SKM-1 treated with dmso at 0.1 percent for 144 hours (cell line): ENCODE results near the gene CAV1.
"Not testable (repeated sequence)": the region's sequence is repeated elsewhere in the genome, so short reads cannot be mapped to it uniquely, and the experiment has no call there.

Experiments used
- DNase-seq: peaks from one replicate; lab custom pipeline; 2025; ENCODE audit not compliant: unreplicated experiment; lab: John Stamatoyannopoulos, UW

CAV1 gene

DNA sequence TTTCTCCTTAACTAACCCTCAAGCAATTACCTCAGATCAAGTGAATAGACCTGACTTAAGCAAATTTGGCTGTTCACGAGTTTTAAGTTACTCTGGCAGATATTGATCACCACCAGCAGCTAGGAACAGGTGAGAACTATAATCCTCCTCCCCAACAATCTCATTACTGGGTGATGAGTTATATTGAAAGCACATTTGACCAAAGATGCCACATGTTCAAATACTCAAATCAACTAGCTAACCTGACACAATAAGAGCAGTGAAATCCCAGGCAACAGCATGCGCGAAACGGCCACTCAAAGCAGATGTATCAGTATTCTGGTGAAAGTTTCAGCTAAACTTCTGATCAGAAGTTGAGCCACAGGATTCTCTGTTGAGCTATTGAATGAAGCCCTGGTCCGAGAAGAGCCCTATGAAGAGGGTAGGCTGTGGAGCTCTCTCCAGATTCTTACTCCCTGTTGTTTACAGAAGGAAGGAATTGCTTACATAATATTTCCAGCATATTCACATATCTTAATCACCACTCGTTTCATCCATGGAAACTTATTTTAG, 52.6 kb downstream of the CAV1 start:
- DNase-seq = no peak

DNA sequence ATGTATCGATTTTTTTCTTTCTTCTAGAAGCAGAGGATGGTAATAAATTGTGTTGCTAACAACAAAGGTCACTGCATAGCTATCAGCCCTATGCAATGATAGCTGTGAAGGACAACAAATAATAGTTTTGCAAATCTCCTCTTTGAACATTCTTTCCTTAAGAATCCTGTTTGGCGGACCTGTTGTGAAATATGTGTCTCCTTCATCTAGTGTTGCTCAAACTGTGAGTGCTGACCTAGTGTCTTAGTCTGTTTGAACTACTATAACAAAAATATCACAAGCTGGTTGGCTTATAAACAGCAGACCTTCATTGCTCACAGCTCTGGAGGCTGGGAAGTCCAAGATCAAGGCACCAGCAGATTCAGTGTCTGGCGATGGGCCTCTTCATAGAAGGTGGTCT, 53.7 kb downstream of the CAV1 start:
- DNase-seq = no peak

DNA sequence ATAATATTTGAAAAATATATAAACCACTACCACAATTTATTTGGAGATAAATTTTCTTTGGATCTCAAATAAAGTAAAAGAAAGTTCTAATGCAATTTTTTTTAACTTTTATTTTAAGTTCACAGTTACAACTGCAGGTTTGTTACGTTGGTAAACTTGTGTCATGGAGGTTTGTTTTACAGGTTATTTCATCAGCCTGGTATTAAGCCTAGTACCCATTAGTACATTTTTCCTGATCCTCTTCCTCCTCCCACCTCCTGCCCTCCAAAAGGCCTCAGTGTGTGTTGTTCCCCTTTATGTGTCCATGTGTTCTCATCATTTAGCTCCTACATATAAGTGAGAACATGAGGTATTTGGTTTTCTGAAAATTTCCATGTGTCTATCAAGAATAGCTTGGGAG, 54.5 kb downstream of the CAV1 start:
- DNase-seq = no peak

DNA sequence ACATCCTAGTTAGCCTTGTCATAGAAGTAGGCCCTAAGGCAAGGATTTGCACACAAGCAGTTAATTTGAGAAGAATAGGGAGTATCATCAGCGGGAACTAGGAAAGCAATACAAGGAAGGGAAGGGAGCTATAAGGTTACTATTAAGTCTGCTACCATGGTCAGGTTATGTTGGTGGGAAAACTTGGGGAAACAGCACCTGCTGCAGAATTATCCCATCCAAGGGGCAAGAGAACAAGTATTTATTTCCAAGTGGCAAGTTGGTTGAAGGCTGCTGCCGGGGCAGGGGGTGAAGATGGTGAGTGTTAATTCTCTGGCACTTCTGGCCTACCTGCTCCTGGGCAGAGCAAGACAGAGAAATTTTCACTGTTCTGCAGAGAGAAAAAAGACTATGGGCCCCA, 55.0 kb downstream of the CAV1 start:
- DNase-seq = no peak

DNA sequence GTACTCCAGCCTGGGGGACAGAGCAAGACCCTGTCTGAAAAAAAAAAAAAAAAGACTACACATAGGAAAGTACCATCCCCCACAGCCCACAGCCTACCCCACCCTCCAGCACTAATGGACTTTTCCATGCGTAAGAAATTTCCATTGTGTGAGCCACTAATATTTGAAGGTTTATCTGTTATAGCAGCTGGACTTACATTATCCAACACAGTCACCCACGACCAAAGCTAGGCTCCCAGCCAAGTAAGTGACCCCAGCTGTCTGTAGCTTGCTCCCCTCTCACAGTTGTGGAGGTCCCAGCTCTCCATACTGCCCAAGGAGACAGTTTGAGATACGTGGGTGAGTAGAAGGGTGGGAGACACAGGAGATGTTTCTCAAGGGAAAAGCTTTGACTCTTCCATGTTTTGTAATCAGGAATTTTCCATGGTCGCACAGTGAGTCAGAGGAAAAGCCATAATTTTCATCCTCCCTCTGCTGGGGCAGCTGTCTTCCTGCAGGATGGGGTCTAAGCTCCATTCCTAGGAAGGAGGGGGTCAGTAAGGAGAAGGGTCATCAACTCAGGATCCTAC, 57.4 kb downstream of the CAV1 start:
- no peak for DNase-seq

DNA sequence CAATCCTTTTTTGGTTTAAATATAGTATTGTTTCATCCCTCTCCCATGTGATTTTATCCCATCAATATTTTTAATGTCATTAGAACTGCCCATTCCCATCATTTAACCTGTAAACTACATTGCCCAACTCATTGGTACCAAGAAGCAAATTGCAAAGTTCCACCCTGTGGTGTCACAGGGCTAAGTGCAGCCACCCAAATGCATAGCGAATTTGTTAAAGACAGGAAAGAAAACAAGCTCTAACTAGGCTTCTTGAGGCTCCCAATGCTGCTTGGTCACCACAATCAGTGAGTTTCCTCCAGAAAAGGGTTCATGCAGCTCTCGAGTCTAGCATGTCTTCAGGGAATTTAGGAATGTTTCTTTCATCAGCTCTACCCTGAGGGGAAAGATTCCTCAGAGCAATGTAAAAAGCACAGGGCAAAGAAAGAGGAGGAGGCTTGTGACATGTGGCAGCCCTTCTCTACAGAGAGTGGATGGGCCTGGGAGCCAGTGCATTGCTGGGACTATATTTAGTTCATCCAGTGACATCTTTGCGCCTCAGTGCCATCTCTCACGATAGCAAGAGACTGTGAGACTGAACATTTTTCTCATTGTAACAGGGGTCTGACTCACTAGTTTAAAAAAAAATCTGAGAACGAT, 58.1 kb downstream of the CAV1 start:
- no peak for DNase-seq

DNA sequence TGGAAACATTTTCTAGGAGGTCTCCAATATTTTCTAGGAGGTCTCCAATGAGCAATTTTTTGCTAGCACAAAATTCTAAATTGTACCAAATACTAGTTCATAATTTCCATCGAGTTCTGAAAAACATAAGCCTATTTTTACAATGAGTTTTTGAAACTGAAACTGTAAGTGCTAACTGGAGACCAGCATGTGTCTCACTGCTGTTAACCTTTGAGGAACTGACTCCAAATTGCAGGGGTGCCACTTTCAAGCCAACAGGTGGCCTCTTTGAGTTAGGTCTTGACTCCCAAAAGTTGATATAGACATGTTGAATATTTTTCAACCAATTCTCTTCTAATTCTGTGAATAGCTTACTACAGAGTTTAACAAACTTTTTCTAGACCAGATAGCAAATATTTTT, 58.8 kb downstream of the CAV1 start:
- DNase-seq = no peak

DNA sequence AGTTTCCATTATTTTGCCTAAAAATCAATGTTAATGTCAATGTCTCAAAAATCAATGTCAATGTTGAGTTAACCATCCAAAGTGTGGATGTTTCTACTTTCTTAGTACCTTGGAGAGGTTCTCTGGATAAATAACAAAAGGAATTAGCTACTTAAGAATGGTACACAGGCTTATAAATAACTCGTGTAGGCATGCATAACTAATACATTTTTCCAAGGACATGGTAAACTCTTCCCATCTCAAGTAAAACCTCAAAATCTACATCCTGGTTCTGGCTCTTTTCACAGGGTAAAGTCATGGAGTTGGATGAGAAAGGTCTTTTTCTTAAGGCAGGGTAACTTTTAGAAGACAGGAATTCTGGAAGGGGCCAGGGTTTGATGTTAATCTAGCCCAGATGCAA, 59.9 kb downstream of the CAV1 start:
- DNase-seq = no peak

DNA sequence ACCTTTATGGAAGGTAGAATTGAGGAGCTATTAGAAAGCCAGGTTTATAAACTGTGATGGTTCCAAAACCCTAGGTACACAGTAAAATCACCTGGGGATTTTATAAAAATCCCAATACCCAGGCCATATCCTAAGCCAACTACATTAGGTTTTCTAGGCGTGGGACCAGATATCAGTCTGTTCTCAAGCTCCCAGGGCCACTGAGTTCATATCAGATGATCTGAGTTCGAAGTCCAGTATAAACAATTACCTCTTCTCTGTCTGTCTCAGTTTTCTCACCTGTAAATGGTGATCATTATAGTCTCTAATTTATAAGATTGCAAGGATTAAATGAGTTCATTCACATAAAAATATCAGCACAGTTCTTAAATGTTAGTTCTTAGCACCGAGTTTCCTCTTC, 60.6 kb downstream of the CAV1 start:
- no peak for DNase-seq

DNA sequence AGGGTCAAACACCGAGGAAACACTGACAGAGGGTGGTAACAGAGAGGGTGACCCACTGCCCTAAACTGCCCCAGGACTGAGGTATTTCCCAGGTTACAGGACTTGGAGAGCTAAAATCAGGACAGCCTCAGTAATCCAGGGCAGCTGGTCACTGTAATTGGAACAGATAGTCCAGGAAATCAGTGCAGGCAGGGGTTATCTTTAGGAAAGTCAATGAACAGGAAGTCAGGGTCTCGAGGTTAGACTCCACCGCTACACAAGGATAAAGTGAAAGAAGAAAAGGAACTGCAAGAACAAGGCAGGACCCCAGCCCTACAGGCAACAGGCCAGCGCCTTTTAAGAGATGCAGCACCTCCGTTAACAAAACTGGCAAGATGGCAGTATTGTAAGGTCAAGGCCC, 61.1 kb downstream of the CAV1 start:
- no peak for DNase-seq

DNA sequence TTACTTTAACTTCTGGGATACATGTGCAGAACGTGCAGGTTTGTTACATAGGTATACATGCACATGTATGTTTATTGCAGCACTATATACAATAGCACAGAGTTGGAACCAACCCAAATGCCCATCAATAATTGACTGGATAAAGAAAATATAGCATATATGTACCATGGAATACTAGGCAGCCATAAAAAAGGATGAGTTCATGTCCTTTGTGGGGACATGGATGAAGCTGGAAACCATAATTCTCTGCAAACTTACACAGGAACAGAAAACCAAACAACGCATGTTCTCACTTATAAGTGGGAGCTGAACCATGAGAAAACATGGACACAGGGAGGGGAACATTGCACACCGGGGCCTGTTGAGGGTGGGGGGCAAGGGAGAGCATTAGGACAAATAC, 62.4 kb downstream of the CAV1 start:
- not testable (repeated sequence) for DNase-seq

DNA sequence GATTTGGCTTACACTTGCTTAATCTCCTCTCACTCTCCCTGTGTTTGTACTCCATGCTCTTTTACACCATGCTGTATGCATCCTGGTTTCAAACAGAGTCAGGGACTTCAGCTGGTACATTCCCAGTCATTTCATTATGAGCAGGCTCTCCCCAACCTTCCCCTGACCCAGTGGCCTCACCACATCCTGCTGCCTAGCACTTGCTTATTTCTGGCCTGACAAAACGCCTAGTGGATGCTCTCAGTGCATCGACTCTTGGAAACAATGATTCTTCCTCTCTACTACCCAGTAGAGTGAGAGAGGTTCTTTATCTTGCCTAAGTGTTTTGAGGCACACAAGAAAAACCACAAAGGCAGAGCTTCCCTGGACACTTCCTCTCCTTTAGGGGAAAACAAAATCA, 63.4 kb downstream of the CAV1 start:
- DNase-seq = peak; percentile 81

DNA sequence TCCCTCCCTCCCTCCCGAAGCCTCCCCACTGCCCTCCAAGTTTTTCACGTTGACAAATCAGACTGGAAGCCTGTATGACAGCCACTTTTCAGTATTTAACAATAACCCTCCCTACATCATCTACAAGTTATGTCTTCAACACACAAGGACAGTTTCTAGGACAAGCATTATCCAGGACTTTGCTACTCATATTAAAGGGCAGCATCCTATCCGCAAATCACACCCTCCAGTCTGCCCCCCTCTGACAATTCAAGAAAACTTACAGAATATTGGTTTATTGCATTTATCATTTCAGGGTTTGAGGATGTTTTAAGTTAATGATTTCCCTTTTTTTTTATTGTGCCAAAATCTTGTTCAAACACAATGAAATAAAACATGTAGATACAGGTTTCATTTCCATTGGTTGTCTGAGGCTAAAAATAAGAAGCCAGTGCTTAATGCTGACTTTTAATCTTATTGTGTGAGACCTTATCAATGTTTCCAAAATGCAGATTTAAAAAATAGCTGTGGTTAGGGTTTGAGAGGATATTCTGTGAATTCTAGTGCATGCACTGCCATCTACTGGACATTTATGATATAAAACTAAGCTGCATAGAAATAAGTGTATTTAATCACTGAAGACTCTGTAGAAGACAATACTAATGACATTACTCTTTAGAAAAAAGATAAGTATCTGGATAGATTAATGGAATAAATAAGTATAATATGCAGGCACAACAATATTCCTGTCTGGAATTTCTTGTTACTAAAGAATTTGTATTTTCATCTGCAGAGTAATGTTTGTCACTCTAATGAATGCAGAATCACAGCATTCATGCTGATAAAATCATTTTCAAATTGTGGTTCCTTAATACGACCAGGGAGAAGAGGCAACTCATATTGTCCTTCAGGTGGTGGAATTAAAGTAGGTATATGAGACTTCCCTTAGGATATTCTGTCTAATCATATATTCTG, 64.1 kb downstream of the CAV1 start:
- peak; percentile 57 for DNase-seq

DNA sequence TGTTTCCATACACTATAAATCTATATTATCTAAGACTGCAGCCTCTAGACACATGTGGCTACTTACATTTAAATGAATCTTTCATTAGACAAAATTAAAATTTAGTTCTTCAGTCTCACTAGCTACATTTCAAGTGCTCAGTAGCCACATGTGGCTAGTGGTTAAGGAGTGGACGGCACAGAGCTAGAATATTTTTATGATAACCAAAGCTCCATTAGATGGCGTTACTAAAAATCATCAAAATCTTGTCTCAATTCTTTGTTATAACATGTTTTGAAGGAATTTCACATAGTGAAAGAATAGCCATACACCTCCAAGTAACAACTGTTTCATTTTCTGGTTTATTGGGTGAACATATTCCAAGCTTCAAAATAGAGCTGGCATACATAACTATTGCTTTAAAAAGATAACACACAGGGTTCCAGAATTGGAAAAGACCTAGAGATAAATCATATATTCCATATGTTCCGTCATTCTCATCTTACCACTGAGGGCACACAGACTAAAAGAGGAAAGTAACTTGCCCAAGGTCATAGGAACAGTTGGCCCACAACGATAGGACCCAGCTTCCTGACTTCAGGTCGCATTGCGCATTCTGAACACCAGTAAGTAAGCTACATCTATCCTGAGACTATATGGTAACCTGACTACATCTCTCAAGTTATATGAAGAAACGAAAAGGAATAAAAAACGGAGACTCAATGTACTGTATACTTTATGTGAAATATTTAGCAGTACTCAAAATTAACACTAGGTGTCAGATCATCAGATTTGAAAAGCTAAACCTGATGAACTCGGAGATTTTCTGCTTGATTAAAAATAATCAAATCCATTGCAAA, 66.6 kb downstream of the CAV1 start:
- peak; percentile 19 for DNase-seq

DNA sequence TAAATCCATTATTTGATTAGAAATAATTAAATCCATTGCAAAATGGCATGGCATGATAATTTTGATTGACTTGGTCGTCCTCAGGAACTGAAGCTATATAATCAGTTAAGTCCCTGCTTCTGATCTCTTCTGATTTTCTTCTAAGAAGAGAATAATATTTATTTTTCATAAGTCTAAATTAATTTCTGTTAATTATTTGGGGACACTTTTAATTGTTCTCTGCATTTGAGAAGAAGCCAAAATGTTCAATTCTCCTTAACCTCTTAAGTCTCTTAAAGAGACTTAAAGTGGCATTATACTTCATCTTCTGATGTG, 67.2 kb downstream of the CAV1 start:
- no peak for DNase-seq

DNA sequence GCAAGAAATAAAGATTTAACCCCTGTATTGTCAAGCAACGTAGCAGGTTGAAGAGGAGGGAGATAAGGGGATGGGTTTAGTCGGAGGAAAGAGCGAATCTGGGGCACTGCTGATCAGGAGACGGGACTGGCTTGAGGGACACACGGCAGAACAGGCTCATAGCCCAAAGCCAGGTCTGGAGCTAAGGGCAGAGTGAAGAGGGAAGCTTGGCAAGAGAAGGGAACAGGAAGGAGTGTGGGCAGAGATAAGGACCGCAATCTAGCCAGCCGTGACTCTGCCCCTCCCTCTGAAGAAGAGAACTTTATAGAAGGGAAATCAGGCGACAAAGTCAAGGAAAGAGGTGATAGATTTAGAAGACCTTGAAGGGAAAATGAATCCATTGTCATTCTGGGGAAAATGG, 67.6 kb downstream of the CAV1 start:
- DNase-seq = peak; percentile 58

DNA sequence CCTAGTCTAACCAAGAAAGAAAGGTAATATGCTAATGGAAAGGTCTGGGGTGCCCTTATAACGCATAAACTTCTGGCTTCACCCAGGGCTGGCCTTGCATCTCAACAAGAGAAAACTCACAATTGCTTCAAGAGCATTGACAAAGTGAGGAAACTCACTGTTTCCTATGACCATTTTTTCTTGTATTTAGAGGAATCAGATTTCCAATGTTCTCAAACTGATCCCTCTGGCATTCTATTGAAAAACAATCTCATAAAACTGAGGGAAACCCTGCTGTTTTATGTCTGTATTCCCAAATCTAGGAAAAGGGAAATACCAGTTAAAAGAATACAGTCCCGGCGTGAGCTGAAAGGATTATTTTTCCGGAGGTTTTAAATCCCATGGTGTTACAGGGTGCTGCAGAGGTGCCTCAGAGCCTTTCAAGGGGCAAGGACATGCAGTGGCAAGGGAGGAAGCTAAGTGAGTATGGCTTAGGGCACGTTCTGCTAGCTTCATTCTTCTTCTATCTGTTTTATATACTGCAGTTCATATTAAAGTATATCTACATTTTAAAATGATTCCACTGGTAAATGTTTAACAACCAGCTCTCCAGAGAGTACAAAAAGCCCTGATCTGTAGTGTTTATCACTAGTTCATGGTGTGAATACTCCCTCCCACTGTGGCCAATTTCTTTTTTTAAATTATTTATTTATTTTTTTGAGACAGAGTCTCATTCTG, 68.7 kb downstream of the CAV1 start:
- DNase-seq = no peak

DNA sequence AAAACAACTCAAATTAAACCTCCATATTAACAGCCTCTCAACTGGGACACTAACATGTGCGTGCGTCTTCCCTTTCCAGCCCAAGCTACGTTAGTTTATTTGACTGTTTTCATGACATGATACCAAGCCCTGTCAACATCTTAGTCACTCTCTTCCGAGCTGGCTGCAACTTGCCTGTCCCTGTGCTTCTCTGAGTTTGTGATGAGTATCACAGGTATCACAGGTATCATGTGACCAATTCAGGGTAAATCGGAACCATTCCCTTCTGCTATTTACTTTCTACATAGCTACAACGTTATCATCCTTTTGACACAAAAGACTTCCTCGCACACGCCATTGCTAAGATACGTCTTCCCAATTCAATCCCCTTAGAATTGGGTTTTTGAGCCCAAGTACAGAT, 70.2 kb downstream of the CAV1 start:
- DNase-seq = no peak

DNA sequence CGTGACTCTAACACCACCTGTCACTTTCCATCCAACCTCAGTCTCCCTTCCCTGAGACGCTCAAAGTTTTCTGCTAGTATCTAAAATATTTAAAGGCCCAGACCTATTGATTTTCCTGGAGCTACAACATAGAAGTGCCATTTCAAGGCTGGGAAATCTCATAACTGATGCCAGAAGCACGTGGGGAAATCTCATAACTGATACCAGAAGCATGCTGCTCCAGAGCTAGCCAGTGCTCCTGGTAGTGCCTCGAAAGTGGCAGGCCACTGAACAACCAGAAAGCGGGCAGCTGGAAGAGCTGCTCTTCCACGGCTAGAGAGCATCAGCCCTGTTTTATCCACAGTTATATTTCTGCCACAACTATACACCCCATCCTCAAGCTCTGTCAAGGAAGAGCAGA, 72.5 kb downstream of the CAV1 start:
- no peak for DNase-seq

DNA sequence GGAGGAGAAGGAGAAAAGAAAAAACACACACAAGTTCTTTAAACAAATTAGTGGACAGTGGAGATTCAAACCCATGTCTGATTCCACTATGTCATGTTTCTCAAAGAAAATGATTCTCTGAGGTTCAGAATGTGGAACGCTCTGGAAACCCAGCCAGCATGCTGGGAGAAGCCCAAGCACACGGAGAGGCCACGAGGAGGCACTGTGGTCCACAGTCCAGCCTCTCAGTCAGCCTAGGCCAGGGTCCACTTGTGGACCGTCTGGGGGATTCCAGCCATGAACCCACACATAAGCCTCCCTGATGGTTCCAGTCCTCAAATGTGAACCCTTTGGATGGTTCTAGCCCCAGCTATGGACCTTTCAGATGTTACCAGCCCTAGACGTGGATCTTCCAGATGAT, 73.4 kb downstream of the CAV1 start:
- peak; percentile 10 for DNase-seq

DNA sequence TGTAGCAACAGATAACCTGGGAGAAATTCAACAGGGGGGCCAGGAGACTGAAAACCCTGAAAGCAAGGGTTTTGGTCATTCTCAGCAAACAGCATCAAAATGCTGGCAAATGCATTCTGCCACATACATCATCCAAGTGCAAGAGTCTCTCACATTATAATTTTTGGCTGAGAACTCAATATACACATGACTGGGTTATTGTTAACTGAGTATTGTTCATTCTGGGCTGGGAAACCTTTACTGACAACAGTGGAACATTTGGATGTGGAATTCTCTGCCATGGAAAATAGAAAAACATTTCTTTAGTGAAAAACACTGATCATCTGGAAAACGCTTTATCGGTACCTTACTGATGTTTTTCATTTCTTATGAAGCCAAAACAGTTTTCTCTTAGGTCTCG, 74.0 kb downstream of the CAV1 start:
- no peak for DNase-seq
